Measurements from ENCODE around the gene SLC5A6.

DNA sequence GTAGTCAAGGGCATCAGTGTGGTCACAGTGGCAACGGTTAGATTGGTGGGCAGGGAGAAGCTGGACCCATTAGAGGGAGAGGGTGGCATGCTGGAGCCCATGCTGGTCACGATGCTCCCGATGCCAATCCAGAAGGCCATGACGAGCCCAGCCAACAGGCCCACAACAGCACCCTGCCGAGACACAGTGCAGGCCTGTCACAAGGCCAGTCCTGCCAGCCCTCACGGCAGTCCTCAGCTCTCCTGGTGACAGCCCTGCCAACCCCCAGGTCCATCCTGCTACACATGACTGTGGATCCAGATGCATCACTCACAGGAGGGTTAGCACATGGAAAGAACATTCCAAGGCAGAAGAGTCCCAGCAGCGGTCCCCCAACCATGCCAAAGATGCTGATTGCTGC is 10.4 kb downstream of the SLC5A6 start:
- no peak for TF ChIP-seq POLR2A (IDR thresholded peaks at IDR 0.05; ENCODE audit: control extremely low read depth in 1 of 2, low read depth in 2 of 2, low read length in 2 of 2)
- no peak for TF ChIP-seq RAD21 (IDR thresholded peaks at IDR 0.05 in 1 of 2, conservative IDR thresholded peaks at IDR 0.05 in 1 of 2; ENCODE audit: low read depth in 2 of 2, low read length in 2 of 2)
- TF ChIP-seq, protein P1, sequence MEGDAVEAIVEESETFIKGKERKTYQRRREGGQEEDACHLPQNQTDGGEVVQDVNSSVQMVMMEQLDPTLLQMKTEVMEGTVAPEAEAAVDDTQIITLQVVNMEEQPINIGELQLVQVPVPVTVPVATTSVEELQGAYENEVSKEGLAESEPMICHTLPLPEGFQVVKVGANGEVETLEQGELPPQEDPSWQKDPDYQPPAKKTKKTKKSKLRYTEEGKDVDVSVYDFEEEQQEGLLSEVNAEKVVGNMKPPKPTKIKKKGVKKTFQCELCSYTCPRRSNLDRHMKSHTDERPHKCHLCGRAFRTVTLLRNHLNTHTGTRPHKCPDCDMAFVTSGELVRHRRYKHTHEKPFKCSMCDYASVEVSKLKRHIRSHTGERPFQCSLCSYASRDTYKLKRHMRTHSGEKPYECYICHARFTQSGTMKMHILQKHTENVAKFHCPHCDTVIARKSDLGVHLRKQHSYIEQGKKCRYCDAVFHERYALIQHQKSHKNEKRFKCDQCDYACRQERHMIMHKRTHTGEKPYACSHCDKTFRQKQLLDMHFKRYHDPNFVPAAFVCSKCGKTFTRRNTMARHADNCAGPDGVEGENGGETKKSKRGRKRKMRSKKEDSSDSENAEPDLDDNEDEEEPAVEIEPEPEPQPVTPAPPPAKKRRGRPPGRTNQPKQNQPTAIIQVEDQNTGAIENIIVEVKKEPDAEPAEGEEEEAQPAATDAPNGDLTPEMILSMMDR (IDR thresholded peaks at IDR 0.05; ENCODE audit: control extremely low read depth in 1 of 3, insufficient read depth in 1 of 3, low read depth in 1 of 3, low read length in 3 of 3), result no peak
- TF ChIP-seq KDM5A (IDR thresholded peaks at IDR 0.05; ENCODE audit: low read length), result no peak
- TF ChIP-seq EZH2 (IDR thresholded peaks at IDR 0.05; ENCODE audit: low read depth, low read length, severe bottlenecking), result no peak
- no peak for TF ChIP-seq POU5F1 (IDR thresholded peaks at IDR 0.05; ENCODE audit: low read depth, low read length)
- TF ChIP-seq FOSL1 (IDR thresholded peaks at IDR 0.05; ENCODE audit: insufficient read depth, low read depth, low read length), result no peak
- no peak for TF ChIP-seq HDAC2 (IDR thresholded peaks at IDR 0.05; ENCODE audit: borderline replicate concordance in 1 of 2, low read depth in 2 of 2, low read length in 2 of 2)
- no peak for TF ChIP-seq CHD1 (IDR thresholded peaks at IDR 0.05; ENCODE audit: low read depth, low read length)
- TF ChIP-seq EGR1 (IDR thresholded peaks at IDR 0.05; ENCODE audit: borderline replicate concordance, low read depth, low read length), result no peak
- no peak for TF ChIP-seq ASH2L (IDR thresholded peaks at IDR 0.05; ENCODE audit: low read length)
- no peak for TF ChIP-seq CEBPB (IDR thresholded peaks at IDR 0.05; ENCODE audit: low read depth, low read length)
- no peak for TF ChIP-seq RBBP5 (IDR thresholded peaks at IDR 0.05; ENCODE audit: borderline replicate concordance, low read depth, low read length)
- TF ChIP-seq SUZ12 (IDR thresholded peaks at IDR 0.05; ENCODE audit: low read length), result no peak
